SH-SY5Y (cell line): ENCODE measurements around the gene RPS27L.

ENCODE experiments used
- GATA2 ChIP-seq: IDR thresholded peaks from 2 replicates; pipeline ENCODE4 v1.6.1; 2011; ENCODE audit warnings: mild to moderate bottlenecking, low read depth, low read length
- GATA3 ChIP-seq: IDR thresholded peaks from 2 replicates; pipeline ENCODE4 v1.6.1; 2011; ENCODE audit warnings: low read depth, mild to moderate bottlenecking, low read length, moderate library complexity

GRCh38 chr15:63189941-63190768 lies 32.9 kb upstream of the RPS27L start:
- TF ChIP-seq GATA2 (no peak), GATA3 (no peak)
